A549 (cell line): Measurements from ENCODE around the gene TMSB4X. TPM values are rescaled to one million over a fixed set of nuclear protein-coding genes. Genes with fewer than 3 reads are reported as not detected.

Experiments used
- BHLHE40 ChIP-seq: IDR thresholded peaks from 2 replicates; pipeline ENCODE4 v1.6.1; 2012; ENCODE audit warnings: low read depth, low read length, inconsistent platforms
- CBX8 ChIP-seq: fragments of 200-600 bp; sonication (generic); IDR thresholded peaks from 2 replicates; pipeline ENCODE4 v1.6.1; 2016
- CHD2 ChIP-seq: fragments of 150-350 bp; IDR thresholded peaks from 2 replicates; pipeline ENCODE4 v1.6.1; 2014; ENCODE audit warnings: low read length; ENCODE audit not compliant: partially characterized antibody
- EHMT2 ChIP-seq: fragments of 200-600 bp; sonication (generic); IDR thresholded peaks from 2 replicates; pipeline ENCODE4 v1.6.1; 2016; ENCODE audit warnings: antibody characterized with exemption, low read depth, mild to moderate bottlenecking, moderate library complexity
- EP300 ChIP-seq, 2 experiments: fragments of >200 bp; sonication (Bioruptor Twin); formaldehyde crosslinking; IDR thresholded peaks; 2 replicates in 1 of 2; 3 replicates in 1 of 2; pipeline ENCODE4 v1.6.1; 2016 to 2017
- ESRRA ChIP-seq: fragments of 150-350 bp; IDR thresholded peaks from 2 replicates; pipeline ENCODE4 v1.6.1; 2014; ENCODE audit warnings: mild to moderate bottlenecking, low read length, borderline replicate concordance
- FOSB ChIP-seq: fragments of 250-450 bp; sonication (Bioruptor Pico); IDR thresholded peaks from 2 replicates; pipeline ENCODE4 v1.5.0; 2020; ENCODE audit warnings: mild to moderate bottlenecking, moderate library complexity
- FOSL2 ChIP-seq, 2 experiments: fragments of 450-650 bp in 1 of 2; fragments of >200 bp in 1 of 2; sonication (Bioruptor Twin) in 1 of 2; formaldehyde crosslinking; IDR thresholded peaks; 2 replicates each; pipeline versions ENCODE4 v1.5.0 to v1.6.1; 2016 to 2020; ENCODE audit warnings: mild to moderate bottlenecking in 1 of 2, moderate library complexity in 1 of 2
- FOXS1 ChIP-seq: fragments of 250-450 bp; sonication (Bioruptor Pico); IDR thresholded peaks from 2 replicates; pipeline ENCODE4 v1.5.0; 2020; ENCODE audit warnings: mild to moderate bottlenecking, moderate library complexity
- GATA3 ChIP-seq: IDR thresholded peaks from 2 replicates; pipeline ENCODE4 v1.6.1; 2012; ENCODE audit warnings: borderline replicate concordance
- HDAC2 ChIP-seq: fragments of 200-600 bp; sonication (generic); IDR thresholded peaks from 2 replicates; pipeline ENCODE4 v1.6.1; 2016
- HEYL ChIP-seq: fragments of 250-450 bp; sonication (Bioruptor Pico); IDR thresholded peaks from 2 replicates; pipeline ENCODE4 v1.8.0; 2021; ENCODE audit warnings: mild to moderate bottlenecking, moderate library complexity
- HOXA7 ChIP-seq: fragments of 250-450 bp; sonication (Bioruptor Pico); IDR thresholded peaks from 2 replicates; pipeline ENCODE4 v1.5.0; 2020; ENCODE audit warnings: mild to moderate bottlenecking, moderate library complexity
- KDM1A ChIP-seq: fragments of 200-600 bp; sonication (generic); IDR thresholded peaks from 2 replicates; pipeline ENCODE4 v1.6.1; 2016; ENCODE audit warnings: low read depth, mild to moderate bottlenecking
- KDM5A ChIP-seq: fragments of 200-600 bp; sonication (generic); IDR thresholded peaks from 2 replicates; pipeline ENCODE4 v1.6.1; 2016; ENCODE audit warnings: antibody characterized with exemption, mild to moderate bottlenecking
- MAFK ChIP-seq: fragments of 450-650 bp; IDR thresholded peaks from 2 replicates; pipeline ENCODE4 v1.6.1; 2014; ENCODE audit not compliant: partially characterized antibody
- MAZ ChIP-seq: fragments of 150-350 bp; IDR thresholded peaks from 2 replicates; pipeline ENCODE4 v1.6.1; 2014; ENCODE audit warnings: antibody characterized with exemption, low read depth, low read length, borderline replicate concordance
- MYC ChIP-seq: IDR thresholded peaks from 2 replicates; pipeline ENCODE4 v1.6.1; 2012; ENCODE audit warnings: mild to moderate bottlenecking, inconsistent platforms, low read length, improper control_type of control experiment, borderline replicate concordance
- NPAS2 ChIP-seq: fragments of 250-450 bp; sonication (Bioruptor Pico); IDR thresholded peaks from 2 replicates; pipeline ENCODE4 v1.8.0; 2022; ENCODE audit warnings: mild to moderate bottlenecking, moderate library complexity, borderline replicate concordance
- PHF8 ChIP-seq: fragments of 200-600 bp; sonication (generic); IDR thresholded peaks from 2 replicates; pipeline ENCODE4 v1.6.1; 2016; ENCODE audit warnings: low read depth, mild to moderate bottlenecking, antibody characterized with exemption, moderate library complexity, borderline replicate concordance
- RAD21 ChIP-seq, 2 experiments: fragments of >200 bp in 1 of 2; sonication (Bioruptor Twin) in 1 of 2; formaldehyde crosslinking in 1 of 2; IDR thresholded peaks in 1 of 2; conservative IDR thresholded peaks in 1 of 2; 2 replicates in 1 of 2; 3 replicates in 1 of 2; pipeline ENCODE4 v1.6.1; 2012 to 2018; ENCODE audit warnings: inconsistent platforms in 1 of 2
- RARB ChIP-seq: fragments of 250-450 bp; sonication (Bioruptor Pico); IDR thresholded peaks from 2 replicates; pipeline ENCODE4 v1.8.0; 2021; ENCODE audit warnings: mild to moderate bottlenecking, moderate library complexity
- SMC3 ChIP-seq: fragments of >200 bp; sonication (Bioruptor Twin); formaldehyde crosslinking; IDR thresholded peaks from 3 replicates; pipeline ENCODE4 v1.6.1; 2018; ENCODE audit warnings: inconsistent platforms
- TFCP2L1 ChIP-seq: fragments of 250-450 bp; sonication (Bioruptor Pico); IDR thresholded peaks from 2 replicates; pipeline ENCODE4 v1.5.0; 2021; ENCODE audit warnings: mild to moderate bottlenecking
- TP53 ChIP-seq: fragments of 250-450 bp; sonication (Bioruptor Pico); IDR thresholded peaks from 2 replicates; pipeline ENCODE4 v1.5.0; 2021; ENCODE audit warnings: mild to moderate bottlenecking, moderate library complexity
- USF2 ChIP-seq: fragments of 450-650 bp; IDR thresholded peaks from 2 replicates; pipeline ENCODE4 v1.6.1; 2014; ENCODE audit warnings: antibody characterized with exemption
- ZC3H11A ChIP-seq: fragments of 450-650 bp; IDR thresholded peaks from 2 replicates; pipeline ENCODE4 v1.6.1; 2014; ENCODE audit warnings: antibody characterized with exemption, mild to moderate bottlenecking
- ZFP36 ChIP-seq: fragments of 450-650 bp; IDR thresholded peaks from 2 replicates; pipeline ENCODE4 v1.6.1; 2014; ENCODE audit warnings: borderline replicate concordance; ENCODE audit not compliant: partially characterized antibody
- ZSCAN20 ChIP-seq: fragments of 250-450 bp; sonication (Bioruptor Pico); IDR thresholded peaks from 2 replicates; pipeline ENCODE4 v1.8.0; 2022; ENCODE audit warnings: mild to moderate bottlenecking, moderate library complexity
- polyA plus RNA-seq, 4 experiments: library from polyadenylated mRNA; depleted of rRNA in 3 of 4; stranded (reverse); fragments of >200 nt; fragmentation: RNase III in 1 of 4; extraction: RNeasy Plus Mini Kit Qiagen cat#74134 plus additional on column Dnase treatment in 1 of 4; gene quantifications; 2 replicates in 3 of 4; 3 replicates in 1 of 4; pipeline ENCODE4 v1.2.3, GENCODE V29; 2011 to 2017
- TF ChIP-seq, protein P1 (sequence below): IDR thresholded peaks from 2 replicates; pipeline ENCODE4 v1.6.1; 2012
- TF ChIP-seq, protein P2 (sequence below): fragments of >200 bp; sonication (Bioruptor Twin); formaldehyde crosslinking; IDR thresholded peaks from 2 replicates; pipeline ENCODE4 v1.6.1; 2016
- TF ChIP-seq, protein P3 (sequence below): fragments of >200 bp; sonication (Bioruptor Twin); formaldehyde crosslinking; IDR thresholded peaks from 3 replicates; pipeline ENCODE4 v1.6.1; 2016
- TF ChIP-seq, protein P4 (sequence below): fragments of 150-350 bp; IDR thresholded peaks from 2 replicates; pipeline ENCODE4 v1.6.1; 2014; ENCODE audit warnings: low read depth, mild to moderate bottlenecking, low read length
- TF ChIP-seq, protein P5 (sequence below): IDR thresholded peaks from 2 replicates; pipeline ENCODE4 v1.6.1; 2012; ENCODE audit warnings: low read depth, borderline replicate concordance
- TF ChIP-seq, protein P6 (sequence below): fragments of 250-450 bp; sonication (Bioruptor Pico); IDR thresholded peaks from 2 replicates; pipeline ENCODE4 v1.5.0; 2020; ENCODE audit warnings: low read depth, mild to moderate bottlenecking, moderate library complexity
- TF ChIP-seq, protein P7 (sequence below): fragments of >200 bp; sonication (Bioruptor Twin); formaldehyde crosslinking; IDR thresholded peaks from 3 replicates; pipeline ENCODE4 v1.5.1; 2016

The TMSB4X gene
- polyA plus RNA-seq, 2 of the 4 experiments (the other 2 are of a cell fraction) = 3,130 to 7,447 TPM

- TF ChIP-seq, protein P1, sequence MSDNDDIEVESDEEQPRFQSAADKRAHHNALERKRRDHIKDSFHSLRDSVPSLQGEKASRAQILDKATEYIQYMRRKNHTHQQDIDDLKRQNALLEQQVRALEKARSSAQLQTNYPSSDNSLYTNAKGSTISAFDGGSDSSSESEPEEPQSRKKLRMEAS = peak; percentile 76
- TF ChIP-seq HDAC2 = no peak
- peak; percentile 50 for TF ChIP-seq GATA3
- TF ChIP-seq, protein P2, sequence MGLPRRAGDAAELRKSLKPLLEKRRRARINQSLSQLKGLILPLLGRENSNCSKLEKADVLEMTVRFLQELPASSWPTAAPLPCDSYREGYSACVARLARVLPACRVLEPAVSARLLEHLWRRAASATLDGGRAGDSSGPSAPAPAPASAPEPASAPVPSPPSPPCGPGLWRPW = no peak
- no peak for TF ChIP-seq MAZ
- TF ChIP-seq, protein P3, sequence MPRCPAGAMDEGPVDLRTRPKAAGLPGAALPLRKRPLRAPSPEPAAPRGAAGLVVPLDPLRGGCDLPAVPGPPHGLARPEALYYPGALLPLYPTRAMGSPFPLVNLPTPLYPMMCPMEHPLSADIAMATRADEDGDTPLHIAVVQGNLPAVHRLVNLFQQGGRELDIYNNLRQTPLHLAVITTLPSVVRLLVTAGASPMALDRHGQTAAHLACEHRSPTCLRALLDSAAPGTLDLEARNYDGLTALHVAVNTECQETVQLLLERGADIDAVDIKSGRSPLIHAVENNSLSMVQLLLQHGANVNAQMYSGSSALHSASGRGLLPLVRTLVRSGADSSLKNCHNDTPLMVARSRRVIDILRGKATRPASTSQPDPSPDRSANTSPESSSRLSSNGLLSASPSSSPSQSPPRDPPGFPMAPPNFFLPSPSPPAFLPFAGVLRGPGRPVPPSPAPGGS = peak; percentile 43; the same call in 1 of the 3 replicates
- TF ChIP-seq EHMT2 = no peak
- no peak; the same call in none of the 3 replicates for TF ChIP-seq SMC3
- TF ChIP-seq FOSB (CRISPR knock-in tag) = peak; percentile 94
- TF ChIP-seq, protein P4, sequence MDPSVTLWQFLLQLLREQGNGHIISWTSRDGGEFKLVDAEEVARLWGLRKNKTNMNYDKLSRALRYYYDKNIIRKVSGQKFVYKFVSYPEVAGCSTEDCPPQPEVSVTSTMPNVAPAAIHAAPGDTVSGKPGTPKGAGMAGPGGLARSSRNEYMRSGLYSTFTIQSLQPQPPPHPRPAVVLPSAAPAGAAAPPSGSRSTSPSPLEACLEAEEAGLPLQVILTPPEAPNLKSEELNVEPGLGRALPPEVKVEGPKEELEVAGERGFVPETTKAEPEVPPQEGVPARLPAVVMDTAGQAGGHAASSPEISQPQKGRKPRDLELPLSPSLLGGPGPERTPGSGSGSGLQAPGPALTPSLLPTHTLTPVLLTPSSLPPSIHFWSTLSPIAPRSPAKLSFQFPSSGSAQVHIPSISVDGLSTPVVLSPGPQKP = no peak
- TF ChIP-seq, protein P5, sequence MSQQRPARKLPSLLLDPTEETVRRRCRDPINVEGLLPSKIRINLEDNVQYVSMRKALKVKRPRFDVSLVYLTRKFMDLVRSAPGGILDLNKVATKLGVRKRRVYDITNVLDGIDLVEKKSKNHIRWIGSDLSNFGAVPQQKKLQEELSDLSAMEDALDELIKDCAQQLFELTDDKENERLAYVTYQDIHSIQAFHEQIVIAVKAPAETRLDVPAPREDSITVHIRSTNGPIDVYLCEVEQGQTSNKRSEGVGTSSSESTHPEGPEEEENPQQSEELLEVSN = no peak
- no peak for TF ChIP-seq CHD2
- peak; percentile 79; the same call in 1 of the 2 replicates for TF ChIP-seq RARB
- TF ChIP-seq ZC3H11A = no peak
- TF ChIP-seq, protein P6, sequence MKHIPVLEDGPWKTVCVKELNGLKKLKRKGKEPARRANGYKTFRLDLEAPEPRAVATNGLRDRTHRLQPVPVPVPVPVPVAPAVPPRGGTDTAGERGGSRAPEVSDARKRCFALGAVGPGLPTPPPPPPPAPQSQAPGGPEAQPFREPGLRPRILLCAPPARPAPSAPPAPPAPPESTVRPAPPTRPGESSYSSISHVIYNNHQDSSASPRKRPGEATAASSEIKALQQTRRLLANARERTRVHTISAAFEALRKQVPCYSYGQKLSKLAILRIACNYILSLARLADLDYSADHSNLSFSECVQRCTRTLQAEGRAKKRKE (CRISPR knock-in tag) = no peak
- TF ChIP-seq, protein P7, sequence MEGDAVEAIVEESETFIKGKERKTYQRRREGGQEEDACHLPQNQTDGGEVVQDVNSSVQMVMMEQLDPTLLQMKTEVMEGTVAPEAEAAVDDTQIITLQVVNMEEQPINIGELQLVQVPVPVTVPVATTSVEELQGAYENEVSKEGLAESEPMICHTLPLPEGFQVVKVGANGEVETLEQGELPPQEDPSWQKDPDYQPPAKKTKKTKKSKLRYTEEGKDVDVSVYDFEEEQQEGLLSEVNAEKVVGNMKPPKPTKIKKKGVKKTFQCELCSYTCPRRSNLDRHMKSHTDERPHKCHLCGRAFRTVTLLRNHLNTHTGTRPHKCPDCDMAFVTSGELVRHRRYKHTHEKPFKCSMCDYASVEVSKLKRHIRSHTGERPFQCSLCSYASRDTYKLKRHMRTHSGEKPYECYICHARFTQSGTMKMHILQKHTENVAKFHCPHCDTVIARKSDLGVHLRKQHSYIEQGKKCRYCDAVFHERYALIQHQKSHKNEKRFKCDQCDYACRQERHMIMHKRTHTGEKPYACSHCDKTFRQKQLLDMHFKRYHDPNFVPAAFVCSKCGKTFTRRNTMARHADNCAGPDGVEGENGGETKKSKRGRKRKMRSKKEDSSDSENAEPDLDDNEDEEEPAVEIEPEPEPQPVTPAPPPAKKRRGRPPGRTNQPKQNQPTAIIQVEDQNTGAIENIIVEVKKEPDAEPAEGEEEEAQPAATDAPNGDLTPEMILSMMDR = no peak
- no peak for TF ChIP-seq ZFP36
- no peak; the same call in 1 of the 2 replicates for TF ChIP-seq TFCP2L1 (CRISPR knock-in tag)
- no peak; the same call in 1 of the 2 replicates for TF ChIP-seq HEYL
- peak in 1 of 2 experiments; percentile 6; a peak in 3 of 5 replicates for TF ChIP-seq RAD21 (conservative IDR thresholded peaks at IDR 0.05 in 1 of 2, IDR thresholded peaks at IDR 0.05 in 1 of 2)
- TF ChIP-seq USF2 = no peak
- no peak for TF ChIP-seq MAFK
- TF ChIP-seq FOSL2 (IDR thresholded peaks at IDR 0.05) = no peak
- no peak for TF ChIP-seq FOSL2 (CRISPR knock-in tag; IDR thresholded peaks at IDR 0.05)
- TF ChIP-seq CBX8 = no peak
- peak; percentile 8; the same call in 1 of the 2 replicates for TF ChIP-seq ZSCAN20 (CRISPR knock-in tag)
- TF ChIP-seq MYC = no peak
- TF ChIP-seq FOXS1 = no peak
- no peak for TF ChIP-seq KDM5A
- TF ChIP-seq PHF8 = no peak
- TF ChIP-seq KDM1A = no peak
- no peak for TF ChIP-seq BHLHE40
- TF ChIP-seq NPAS2 (CRISPR knock-in tag) = no peak
- peak; percentile 59 for TF ChIP-seq HOXA7 (CRISPR knock-in tag)
- 0 out of 2 replicates have a peak, but pooled peaks have one; percentile 13 for TF ChIP-seq TP53 (CRISPR knock-in tag)
- TF ChIP-seq EP300 (IDR thresholded peaks at IDR 0.05) = no peak
- TF ChIP-seq ESRRA = no peak
Observed at GRCh38 chrX:12978205-12979025, 3.5 kb downstream of the TMSB4X start (continued).
